Adrenal gland (tissue), 5 donors: ENCODE data around the gene STON2.

Source experiments
- POLR2A ChIP-seq, 2 donors: fragments of 450-650 bp; IDR thresholded peaks; one replicate each; pipeline ENCODE4 v1.6.1; 2017; ENCODE audit warnings: antibody characterized with exemption in 2 of 2, mild to moderate bottlenecking in 2 of 2, moderate library complexity in 1 of 2
- TF ChIP-seq, protein P1 (sequence below), 6 experiments: fragments of 450-650 bp in 4 of 6; fragments of 200-600 bp in 2 of 6; sonication (generic) in 1 of 6; IDR thresholded peaks; 1 replicate in 5 of 6; 2 replicates in 1 of 6; pipeline versions ENCODE4 v1.5.1 to v1.8.0; 2016 to 2021; ENCODE audit warnings: antibody characterized with exemption in 6 of 6, mild to moderate bottlenecking in 2 of 6, moderate library complexity in 1 of 6
- donor health status: DM: no; HTN: no; CAD: no.

DNA sequence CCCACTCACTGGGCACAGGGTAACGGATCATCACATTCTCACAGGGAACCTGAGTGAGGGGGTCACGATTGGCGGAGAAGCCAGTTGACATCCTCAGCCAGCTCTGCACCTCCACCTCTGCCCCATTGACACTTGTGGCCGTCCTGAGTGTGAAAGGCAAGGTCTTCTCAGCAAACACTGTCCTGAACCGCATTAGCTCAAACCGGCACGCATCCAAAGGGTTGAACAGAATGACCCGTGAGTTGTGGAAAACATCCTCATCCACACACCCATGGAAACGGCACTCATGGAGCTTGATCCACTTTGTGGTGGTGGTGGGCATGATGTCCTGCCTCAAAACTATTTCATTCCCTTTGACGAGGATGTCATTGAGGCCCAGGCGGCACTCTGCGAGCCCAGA lies 123.0 kb downstream of the STON2 start:
- TF ChIP-seq, protein P1, sequence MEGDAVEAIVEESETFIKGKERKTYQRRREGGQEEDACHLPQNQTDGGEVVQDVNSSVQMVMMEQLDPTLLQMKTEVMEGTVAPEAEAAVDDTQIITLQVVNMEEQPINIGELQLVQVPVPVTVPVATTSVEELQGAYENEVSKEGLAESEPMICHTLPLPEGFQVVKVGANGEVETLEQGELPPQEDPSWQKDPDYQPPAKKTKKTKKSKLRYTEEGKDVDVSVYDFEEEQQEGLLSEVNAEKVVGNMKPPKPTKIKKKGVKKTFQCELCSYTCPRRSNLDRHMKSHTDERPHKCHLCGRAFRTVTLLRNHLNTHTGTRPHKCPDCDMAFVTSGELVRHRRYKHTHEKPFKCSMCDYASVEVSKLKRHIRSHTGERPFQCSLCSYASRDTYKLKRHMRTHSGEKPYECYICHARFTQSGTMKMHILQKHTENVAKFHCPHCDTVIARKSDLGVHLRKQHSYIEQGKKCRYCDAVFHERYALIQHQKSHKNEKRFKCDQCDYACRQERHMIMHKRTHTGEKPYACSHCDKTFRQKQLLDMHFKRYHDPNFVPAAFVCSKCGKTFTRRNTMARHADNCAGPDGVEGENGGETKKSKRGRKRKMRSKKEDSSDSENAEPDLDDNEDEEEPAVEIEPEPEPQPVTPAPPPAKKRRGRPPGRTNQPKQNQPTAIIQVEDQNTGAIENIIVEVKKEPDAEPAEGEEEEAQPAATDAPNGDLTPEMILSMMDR (IDR thresholded peaks at IDR 0.05): no peak
- TF ChIP-seq POLR2A (IDR thresholded peaks at IDR 0.05): no peak
